HL-60 (cell line): ENCODE measurements around the gene EPHA4.

Source experiments
- CTCF ChIP-seq: IDR thresholded peaks from one replicate; pipeline ENCODE4 v1.5.1; 2011; ENCODE audit warnings: low read length, control low read depth, inconsistent platforms; ENCODE audit not compliant: insufficient read depth
- GABPA ChIP-seq: IDR thresholded peaks from 2 replicates; pipeline ENCODE4 v1.6.1; 2012; ENCODE audit warnings: low read depth
- POLR2AphosphoS5 ChIP-seq: IDR thresholded peaks from 2 replicates; pipeline ENCODE4 v1.6.1; 2012; ENCODE audit warnings: low read depth
- REST ChIP-seq: IDR thresholded peaks from 2 replicates; pipeline ENCODE4 v1.6.1; 2012; ENCODE audit warnings: low read depth; ENCODE audit not compliant: insufficient replicate concordance

GRCh38 chr2:221493391-221493790 is 78.7 kb downstream of the EPHA4 start:
- TF ChIP-seq CTCF (no peak), POLR2AphosphoS5 (no peak), GABPA (no peak), REST (no peak)
